Activated T-cell treated with anti-CD3 and anti-CD28 coated beads for 1 hour (primary cell): ENCODE results near the gene SDR39U1.
"Not testable (repeated sequence)": the region's sequence is repeated elsewhere in the genome, so short reads cannot be mapped to it uniquely, and the experiment has no call there.

Experiments used
- DNase-seq: peaks from one replicate; pipeline ENCODE4 v3.0.0-alpha.2; 2020; ENCODE audit warnings: low read depth

The SDR39U1 gene

GRCh38 chr14:24442240-24443052, at the start of gene SDR39U1:
SDR39U1 (minus strand) TSS chr14:24442776; CDS start chr14:24442769, 7 bp downstream.
- peak; percentile 91 for DNase-seq

- DNase-seq: not testable (repeated sequence)
Measured at GRCh38 chr14:24491586-24492408, 49.2 kb upstream of the SDR39U1 start.

GRCh38 chr14:24483604-24484252, 41.2 kb upstream of the SDR39U1 start:
- no peak for DNase-seq

GRCh38 chr14:24482699-24483303, 40.2 kb upstream of the SDR39U1 start:
- not testable (repeated sequence) for DNase-seq

GRCh38 chr14:24481622-24482324, 39.2 kb upstream of the SDR39U1 start:
- DNase-seq: peak; percentile 22

- not testable (repeated sequence) for DNase-seq
Measured at GRCh38 chr14:24479999-24480398, 37.4 kb upstream of the SDR39U1 start.

- DNase-seq: no peak
Measured at GRCh38 chr14:24475261-24475660, 32.7 kb upstream of the SDR39U1 start.

GRCh38 chr14:24473211-24473610, 30.6 kb upstream of the SDR39U1 start:
- no peak for DNase-seq

- not testable (repeated sequence) for DNase-seq
Measured at GRCh38 chr14:24470450-24470849, 27.9 kb upstream of the SDR39U1 start.

GRCh38 chr14:24465805-24466204, 23.2 kb upstream of the SDR39U1 start:
- no peak for DNase-seq

- no peak for DNase-seq
Measured at GRCh38 chr14:24465368-24465767, 22.8 kb upstream of the SDR39U1 start.

- no peak for DNase-seq
Measured at GRCh38 chr14:24463884-24464785, 21.6 kb upstream of the SDR39U1 start.

- no peak for DNase-seq
Measured at GRCh38 chr14:24463017-24463883, 20.7 kb upstream of the SDR39U1 start.

- no peak for DNase-seq
Measured at GRCh38 chr14:24461336-24461735, 18.8 kb upstream of the SDR39U1 start.

- no peak for DNase-seq
Measured at GRCh38 chr14:24459331-24459730, 16.8 kb upstream of the SDR39U1 start.

- DNase-seq: no peak
Measured at GRCh38 chr14:24458736-24459135, 16.2 kb upstream of the SDR39U1 start.

- no peak for DNase-seq
Measured at GRCh38 chr14:24456980-24457379, 14.4 kb upstream of the SDR39U1 start.

GRCh38 chr14:24450828-24451227, 8.3 kb upstream of the SDR39U1 start:
- not testable (repeated sequence) for DNase-seq

- DNase-seq: no peak
Measured at GRCh38 chr14:24443053-24443665, 583 bp upstream of the SDR39U1 start.
